ENCODE results near the gene CMC1.

- TF ChIP-seq USF1 (IDR thresholded peaks at IDR 0.05) (no peak), ZBTB7A (IDR thresholded peaks at IDR 0.05; ENCODE audit: low read depth) (no peak), CEBPB (IDR thresholded peaks at IDR 0.05) (no peak), EP300 (IDR thresholded peaks at IDR 0.05; ENCODE audit: borderline replicate concordance) (no peak)
Measured at GRCh38 chr3:28322464-28322863, 81.0 kb downstream of the CMC1 start.

Data from Ishikawa (cell line).